Central memory CD4-positive, alpha-beta T cell (primary cell): Measurements from ENCODE around the gene DNAJC22.

Experiments used
- DNase-seq: peaks from one replicate; pipeline ENCODE4 v3.0.0; 2022

The DNAJC22 gene

GRCh38 chr12:49345051-49345824 lies 1.4 kb upstream of the DNAJC22 start:
- no peak for DNase-seq

GRCh38 chr12:49345825-49346658 lies 646 bp upstream of the DNAJC22 start:
- no peak for DNase-seq

GRCh38 chr12:49347311-49348193 lies 864 bp downstream of the DNAJC22 start:
- DNase-seq, result peak; percentile 70

- no peak for DNase-seq
Observed at GRCh38 chr12:49348781-49349180, 2.1 kb downstream of the DNAJC22 start.

GRCh38 chr12:49349266-49349665 lies 2.6 kb downstream of the DNAJC22 start:
- no peak for DNase-seq

- DNase-seq, result no peak
Observed at GRCh38 chr12:49352351-49352750, 5.7 kb downstream of the DNAJC22 start.

- DNase-seq, result no peak
Observed at GRCh38 chr12:49355913-49356312, 9.2 kb downstream of the DNAJC22 start.

- no peak for DNase-seq
Observed at GRCh38 chr12:49357103-49357678, 10.5 kb downstream of the DNAJC22 start.

- peak; percentile 58 for DNase-seq
Observed at GRCh38 chr12:49358483-49359141, 11.9 kb downstream of the DNAJC22 start.

- DNase-seq, result no peak
Observed at GRCh38 chr12:49359671-49360070, 13.0 kb downstream of the DNAJC22 start.

- DNase-seq, result no peak
Observed at GRCh38 chr12:49362077-49362476, 15.4 kb downstream of the DNAJC22 start.

GRCh38 chr12:49364989-49365388 lies 18.3 kb downstream of the DNAJC22 start:
- DNase-seq, result no peak

GRCh38 chr12:49365542-49365941 lies 18.9 kb downstream of the DNAJC22 start:
- no peak for DNase-seq

- DNase-seq, result no peak
Observed at GRCh38 chr12:49366096-49366651, 19.5 kb downstream of the DNAJC22 start.

- peak; percentile 79 for DNase-seq
Observed at GRCh38 chr12:49366652-49367380, 20.1 kb downstream of the DNAJC22 start.

- no peak for DNase-seq
Observed at GRCh38 chr12:49367381-49368239, 20.9 kb downstream of the DNAJC22 start, which contains the start of gene SPATS2. Gene SPATS2, plus strand, starts transcription at chr12:49367462. Its CDS starts 93,551 bp downstream, at chr12:49461013.

- DNase-seq, result no peak
Observed at GRCh38 chr12:49368240-49368600, 21.5 kb downstream of the DNAJC22 start.

GRCh38 chr12:49369411-49370145 lies 22.9 kb downstream of the DNAJC22 start:
- no peak for DNase-seq

- DNase-seq, result no peak
Observed at GRCh38 chr12:49370539-49370938, 23.9 kb downstream of the DNAJC22 start.
